Activated T-helper 2 cell treated with anti-CD3 and anti-CD28 coated beads, Interferon-gamma antibody, Interleukin-2, Interleukin-4, amounts not matched to agents 10 μg/mL and 5 μg/mL and 100 μg/mL, durations not matched to agents 14 hours and 24 hours and 36 hours (primary cell): ENCODE results near the gene NMNAT1. TPM values are rescaled to one million over a fixed set of nuclear protein-coding genes. Genes with fewer than 3 reads are reported as not detected.
"Not testable (repeated sequence)": the region's sequence is repeated elsewhere in the genome, so short reads cannot be mapped to it uniquely, and the experiment has no call there.

Experiments
- DNase-seq: peaks from one replicate; pipeline ENCODE4 v3.0.0; 2021; ENCODE audit warnings: low spot score
- H3K27ac Mint-ChIP-seq: one replicate; pipeline ENCODE4 v1.8.0; 2021; ENCODE audit warnings: mixed read lengths
- H3K27me3 Mint-ChIP-seq: one replicate; pipeline ENCODE4 v1.8.0; 2021; ENCODE audit warnings: low read depth, mixed read lengths
- H3K36me3 Mint-ChIP-seq: one replicate; pipeline ENCODE4 v1.8.0; 2021; ENCODE audit warnings: low read depth, mixed read lengths
- H3K4me1 Mint-ChIP-seq: one replicate; pipeline ENCODE4 v1.8.0; 2021; ENCODE audit warnings: low read depth, mixed read lengths
- H3K4me3 Mint-ChIP-seq: one replicate; pipeline ENCODE4 v1.8.0; 2021; ENCODE audit warnings: low read depth, mild to moderate bottlenecking, moderate library complexity, mixed read lengths
- H3K9me3 Mint-ChIP-seq: one replicate; pipeline ENCODE4 v1.8.0; 2021; ENCODE audit warnings: mixed read lengths
- intact Hi-C: fragments of 100-400 bp; cut with micrococcal nuclease; formaldehyde crosslinking; loops from one replicate; pipeline ENCODE4 v1.15.1; 2023
- total RNA-seq: library from RNA; stranded (reverse); gene quantifications from 2 replicates; pipeline ENCODE4 v1.2.3, GENCODE V29; 2022

The NMNAT1 gene
- total RNA-seq, 1 donor from 2014 or later, result 6.8 TPM

DNA sequence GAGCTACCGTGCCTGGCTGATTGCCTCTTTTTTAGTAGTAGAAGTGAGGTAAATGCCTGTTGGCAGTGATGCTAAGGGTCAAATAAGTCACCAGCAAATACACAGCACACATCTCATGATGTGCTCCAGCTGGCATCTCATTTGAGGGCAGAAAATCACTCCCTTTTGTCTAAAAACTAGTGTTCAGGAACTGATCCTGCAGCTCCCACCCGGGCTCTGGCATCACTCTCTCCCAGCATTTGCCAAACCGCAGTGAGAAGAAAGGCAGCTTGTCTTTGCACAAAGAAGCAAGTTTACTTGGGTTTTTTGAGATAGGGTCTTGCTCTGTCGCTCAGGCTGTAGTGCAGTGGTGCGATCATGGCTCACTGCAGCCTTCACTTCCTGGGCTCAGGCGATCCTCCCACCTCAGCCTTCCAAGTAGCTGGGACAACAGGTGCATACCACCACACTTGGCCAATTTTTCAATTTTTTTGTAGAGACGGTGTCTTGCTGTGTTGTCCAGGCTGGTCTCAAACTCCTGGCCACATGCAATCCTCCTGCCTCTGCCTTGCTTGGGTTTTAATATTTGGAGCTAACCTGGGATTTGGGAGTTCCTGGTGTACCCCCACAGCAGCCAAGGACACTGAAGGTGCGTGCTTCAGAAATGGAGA is 57.9 kb downstream of the NMNAT1 start:
- H3K4me1 Mint-ChIP-seq, result peaks cover 7% of the 10 kb centered on the region
- intact Hi-C loops, result no loop called here
- H3K27ac Mint-ChIP-seq, result no peak overlapping the region
- H3K4me3 Mint-ChIP-seq, result no peak overlapping the region
- H3K36me3 Mint-ChIP-seq, result no peaks in the 10 kb centered on the region
- H3K9me3 Mint-ChIP-seq, result no peaks in the 10 kb centered on the region
- peaks cover 28% of the 10 kb centered on the region for H3K27me3 Mint-ChIP-seq
- DNase-seq, result no peak

DNA sequence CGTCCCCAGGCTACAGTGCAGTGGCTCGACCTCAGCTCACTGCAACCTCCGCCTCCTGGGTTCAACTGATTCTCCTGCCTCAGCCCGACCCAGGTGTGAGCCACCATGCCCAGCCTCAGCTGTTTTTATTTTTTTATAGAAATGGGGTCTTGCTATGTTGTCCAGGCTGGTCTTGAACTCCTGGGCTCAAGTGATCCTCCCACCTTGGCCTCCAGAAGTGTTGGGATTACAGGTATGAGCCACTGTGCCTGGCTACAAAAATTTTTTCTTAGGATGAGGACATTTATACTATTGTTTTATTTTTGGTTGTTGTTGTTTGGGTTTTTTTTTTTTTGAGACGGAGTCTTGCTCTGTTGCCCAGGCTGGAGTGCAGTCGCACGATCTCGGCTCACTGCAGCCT is 62.0 kb downstream of the NMNAT1 start:
- H3K9me3 Mint-ChIP-seq, intact Hi-C loops, DNase-seq, H3K36me3 Mint-ChIP-seq, H3K4me3 Mint-ChIP-seq, H3K27ac Mint-ChIP-seq, H3K4me1 Mint-ChIP-seq: not testable (repeated sequence)
- H3K27me3 Mint-ChIP-seq, result peaks cover 11% of the 10 kb centered on the region

DNA sequence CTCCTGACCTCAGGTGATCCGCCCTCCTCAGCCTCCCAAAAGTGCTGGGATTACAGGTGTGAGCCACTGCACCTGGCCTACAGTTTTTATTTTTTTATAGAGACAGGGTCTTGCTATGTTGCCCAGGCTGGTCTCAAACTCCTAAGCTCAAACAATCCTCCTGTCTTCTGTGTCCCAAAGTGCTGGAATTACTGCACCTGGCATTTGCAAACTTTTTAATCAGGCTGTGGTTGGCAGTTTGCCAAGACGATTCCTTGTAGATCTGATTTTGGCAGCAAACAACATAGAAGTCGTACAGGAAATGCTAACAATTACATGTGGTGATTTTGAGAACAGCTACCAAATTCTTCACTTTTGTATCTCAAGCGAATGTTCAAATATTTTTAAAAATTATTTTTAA is 63.9 kb downstream of the NMNAT1 start:
- H3K27me3 Mint-ChIP-seq, result peaks cover 3% of the 10 kb centered on the region
- H3K27ac Mint-ChIP-seq, result no peak overlapping the region
- no peaks in the 10 kb centered on the region for H3K9me3 Mint-ChIP-seq
- no peak for DNase-seq
- no peaks in the 10 kb centered on the region for H3K4me1 Mint-ChIP-seq
- no peaks in the 10 kb centered on the region for H3K36me3 Mint-ChIP-seq
- intact Hi-C loops, result no loop called here
- H3K4me3 Mint-ChIP-seq, result no peak overlapping the region

DNA sequence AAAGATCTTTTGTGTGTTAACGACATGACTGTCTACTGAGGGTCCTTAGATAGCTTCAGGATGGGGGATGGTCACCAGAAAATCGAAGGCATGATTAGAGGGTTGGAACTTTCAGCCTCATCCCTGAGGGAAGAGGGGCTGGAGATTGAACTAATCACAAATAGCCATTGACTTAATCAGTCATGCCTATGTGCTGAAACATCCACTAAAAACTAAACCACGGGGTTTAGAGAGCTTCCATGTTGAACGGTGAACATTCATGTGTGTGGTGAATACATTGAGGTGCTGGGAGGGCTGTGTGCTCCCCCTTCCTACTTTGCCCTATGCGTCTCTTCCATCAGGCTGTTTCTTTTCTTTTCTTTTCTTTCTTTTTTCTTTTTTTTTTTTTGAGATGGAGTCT is 70.7 kb downstream of the NMNAT1 start:
- Mint-ChIP-seq H3K4me3 (no peak overlapping the region), H3K4me1 (no peaks in the 10 kb centered on the region), H3K27ac (no peak overlapping the region), H3K9me3 (no peaks in the 10 kb centered on the region), H3K27me3 (no peaks in the 10 kb centered on the region), H3K36me3 (no peaks in the 10 kb centered on the region)
- no peak for DNase-seq
- intact Hi-C loops, result no loop called here

DNA sequence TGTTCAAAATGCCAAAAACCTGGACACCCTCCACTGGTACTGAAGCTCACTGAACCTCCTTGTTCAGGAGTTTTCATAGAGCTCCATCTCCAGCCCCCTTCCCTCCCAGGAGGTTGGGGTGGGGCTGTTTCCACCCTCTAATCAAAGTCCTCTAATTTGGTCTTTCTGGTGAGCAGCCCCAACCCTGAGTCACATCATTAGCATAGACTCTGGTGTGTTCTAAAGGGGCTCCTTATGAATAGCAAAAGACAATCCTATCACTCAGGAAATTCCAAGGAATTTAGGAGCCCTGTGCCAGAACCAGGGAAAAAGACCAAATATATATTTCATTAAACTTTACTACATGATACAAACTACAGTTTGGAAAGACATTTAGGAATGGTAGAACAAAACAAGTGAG is 76.3 kb downstream of the NMNAT1 start:
- DNase-seq, result no peak
- no peak overlapping the region for H3K4me3 Mint-ChIP-seq
- peaks cover 1% of the 10 kb centered on the region for H3K27me3 Mint-ChIP-seq
- no peaks in the 10 kb centered on the region for H3K4me1 Mint-ChIP-seq
- no peaks in the 10 kb centered on the region for H3K9me3 Mint-ChIP-seq
- H3K36me3 Mint-ChIP-seq, result no peaks in the 10 kb centered on the region
- intact Hi-C loops, result no loop called here
- H3K27ac Mint-ChIP-seq, result no peak overlapping the region

DNA sequence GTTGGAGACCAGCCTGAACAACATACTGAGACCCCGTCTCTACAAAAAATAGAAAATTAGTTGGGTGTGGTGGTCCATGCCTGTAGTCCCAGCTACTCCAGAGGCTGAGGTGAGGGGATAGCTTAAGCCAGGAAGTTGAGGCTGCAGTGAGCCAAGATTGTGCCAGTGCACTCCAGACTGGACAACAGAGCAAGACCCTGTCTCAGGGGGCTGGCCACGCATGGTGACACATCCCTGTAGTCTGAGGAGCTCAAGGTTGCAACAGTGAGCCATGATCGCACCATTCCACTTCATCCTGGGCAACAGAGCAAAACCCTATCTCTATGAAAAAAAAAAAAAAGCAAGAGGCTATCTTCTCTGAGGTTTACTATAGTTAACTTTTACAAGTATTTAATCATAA is 76.8 kb downstream of the NMNAT1 start:
- no peak overlapping the region for H3K27ac Mint-ChIP-seq
- peaks cover 1% of the 10 kb centered on the region for H3K27me3 Mint-ChIP-seq
- intact Hi-C loops, result no loop called here
- no peaks in the 10 kb centered on the region for H3K36me3 Mint-ChIP-seq
- no peaks in the 10 kb centered on the region for H3K4me1 Mint-ChIP-seq
- no peaks in the 10 kb centered on the region for H3K9me3 Mint-ChIP-seq
- no peak overlapping the region for H3K4me3 Mint-ChIP-seq
- no peak for DNase-seq

DNA sequence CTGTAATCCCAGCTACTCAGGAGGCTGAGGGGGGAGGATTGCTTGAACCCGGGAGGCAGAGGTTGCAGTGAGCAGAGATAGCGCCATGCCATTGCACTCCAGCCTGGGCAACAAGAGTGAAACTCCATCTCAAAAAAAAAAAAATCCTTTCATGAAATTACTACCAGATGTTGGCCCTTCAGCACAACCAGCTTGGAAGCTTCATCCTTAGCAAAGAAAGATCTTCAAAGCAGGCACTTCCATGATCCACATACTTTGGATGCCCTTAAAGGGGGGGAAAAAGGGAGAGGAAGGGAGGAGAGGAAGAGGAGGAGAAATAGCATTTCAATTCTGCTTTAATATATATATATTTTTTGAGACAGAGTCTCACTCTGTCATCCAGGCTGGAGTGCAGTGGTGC is 77.4 kb downstream of the NMNAT1 start:
- H3K36me3 Mint-ChIP-seq, DNase-seq, intact Hi-C loops, H3K9me3 Mint-ChIP-seq, H3K4me1 Mint-ChIP-seq, H3K27me3 Mint-ChIP-seq, H3K4me3 Mint-ChIP-seq, H3K27ac Mint-ChIP-seq: not testable (repeated sequence)

DNA sequence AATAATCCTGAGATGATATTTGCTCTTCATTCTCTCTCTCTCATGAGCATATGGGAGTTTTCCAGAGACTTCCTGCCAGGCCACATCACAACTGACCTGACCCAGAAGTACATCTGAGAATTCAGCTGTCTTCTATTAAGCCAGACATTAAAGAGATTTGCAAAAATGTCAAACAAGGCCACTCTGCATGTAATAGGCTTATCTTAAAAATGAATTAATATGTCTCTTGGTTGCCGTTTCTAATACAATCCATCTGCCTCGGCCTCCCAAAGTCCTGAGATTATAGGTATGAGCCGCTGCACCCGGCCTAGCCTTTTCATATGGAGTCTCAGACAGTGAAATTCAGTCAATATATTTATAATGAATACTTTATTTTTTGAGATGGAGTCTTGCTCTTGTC is 78.7 kb downstream of the NMNAT1 start:
- intact Hi-C loops, H3K4me1 Mint-ChIP-seq, DNase-seq, H3K36me3 Mint-ChIP-seq, H3K9me3 Mint-ChIP-seq, H3K27me3 Mint-ChIP-seq, H3K27ac Mint-ChIP-seq, H3K4me3 Mint-ChIP-seq: not testable (repeated sequence)

DNA sequence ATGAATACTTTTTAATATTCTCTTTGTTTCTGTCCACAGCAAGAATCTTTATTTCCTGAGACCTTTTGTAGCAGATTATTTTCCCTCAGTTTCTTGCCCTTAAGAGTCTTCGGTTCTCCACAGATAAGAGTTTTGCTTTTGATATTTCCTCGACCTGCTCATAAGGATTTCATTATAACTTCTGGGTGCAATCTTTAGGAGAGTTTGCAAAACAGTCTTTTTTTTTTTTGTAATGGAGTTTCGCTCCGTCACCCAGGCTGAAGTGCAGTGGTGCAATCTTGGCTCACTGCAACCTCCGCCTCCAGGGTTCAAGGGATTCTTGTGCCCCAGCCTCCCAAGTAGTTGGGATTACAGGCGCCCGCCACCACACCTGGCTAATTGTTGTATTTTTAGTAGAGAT is 79.4 kb downstream of the NMNAT1 start:
- Mint-ChIP-seq H3K4me1 (no peaks in the 10 kb centered on the region), H3K27me3 (peaks cover 1% of the 10 kb centered on the region), H3K27ac (no peak overlapping the region), H3K4me3 (no peak overlapping the region), H3K36me3 (no peaks in the 10 kb centered on the region), H3K9me3 (no peaks in the 10 kb centered on the region)
- DNase-seq, result no peak
- intact Hi-C loops, result no loop called here

DNA sequence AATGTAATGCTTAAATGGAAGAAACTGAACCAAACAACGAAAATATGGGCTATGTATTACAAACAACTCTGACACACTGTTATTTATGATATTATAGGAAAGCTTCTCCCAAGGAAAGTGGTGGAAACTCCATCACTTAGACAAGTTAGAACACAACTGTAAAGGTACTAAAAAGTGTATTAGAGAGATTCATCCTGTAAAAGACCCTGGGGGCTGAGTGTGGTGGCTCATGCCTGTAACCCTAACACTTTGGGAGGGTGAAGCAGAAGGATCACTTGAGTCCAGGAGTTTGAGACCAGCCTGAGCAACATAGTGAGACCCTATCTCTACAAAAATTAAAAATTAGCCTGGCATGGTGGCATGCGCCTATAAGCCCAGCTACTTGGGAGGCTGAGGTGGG is 82.1 kb downstream of the NMNAT1 start:
- intact Hi-C loops, result no loop called here
- H3K4me3 Mint-ChIP-seq, result no peak overlapping the region
- no peak for DNase-seq
- H3K9me3 Mint-ChIP-seq, result no peaks in the 10 kb centered on the region
- peaks cover 1% of the 10 kb centered on the region for H3K27me3 Mint-ChIP-seq
- H3K36me3 Mint-ChIP-seq, result no peaks in the 10 kb centered on the region
- H3K27ac Mint-ChIP-seq, result no peak overlapping the region
- H3K4me1 Mint-ChIP-seq, result no peaks in the 10 kb centered on the region

DNA sequence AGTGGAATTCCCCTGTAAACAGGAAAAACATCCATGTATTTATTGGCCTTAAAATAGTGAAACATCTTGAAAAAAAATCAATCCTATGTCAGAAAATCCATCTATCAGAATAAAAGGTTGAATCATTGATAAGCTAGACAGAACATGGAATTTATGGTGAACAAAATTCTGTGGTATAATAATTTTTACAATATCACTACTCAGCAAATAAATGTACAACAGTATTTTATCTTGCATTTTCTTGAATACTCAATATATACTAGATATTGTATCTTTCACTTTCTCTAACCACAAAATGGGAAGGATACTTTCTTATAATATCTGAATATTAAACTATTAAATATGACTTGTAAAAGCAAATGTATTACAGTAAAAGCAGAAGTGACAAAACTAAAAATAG is 83.8 kb downstream of the NMNAT1 start:
- H3K9me3 Mint-ChIP-seq, result no peaks in the 10 kb centered on the region
- H3K4me1 Mint-ChIP-seq, result peaks cover under 1% of the 10 kb centered on the region
- intact Hi-C loops, result no loop called here
- DNase-seq, result no peak
- no peak overlapping the region for H3K4me3 Mint-ChIP-seq
- peaks cover 1% of the 10 kb centered on the region for H3K27me3 Mint-ChIP-seq
- H3K36me3 Mint-ChIP-seq, result no peaks in the 10 kb centered on the region
- H3K27ac Mint-ChIP-seq, result no peak overlapping the region

DNA sequence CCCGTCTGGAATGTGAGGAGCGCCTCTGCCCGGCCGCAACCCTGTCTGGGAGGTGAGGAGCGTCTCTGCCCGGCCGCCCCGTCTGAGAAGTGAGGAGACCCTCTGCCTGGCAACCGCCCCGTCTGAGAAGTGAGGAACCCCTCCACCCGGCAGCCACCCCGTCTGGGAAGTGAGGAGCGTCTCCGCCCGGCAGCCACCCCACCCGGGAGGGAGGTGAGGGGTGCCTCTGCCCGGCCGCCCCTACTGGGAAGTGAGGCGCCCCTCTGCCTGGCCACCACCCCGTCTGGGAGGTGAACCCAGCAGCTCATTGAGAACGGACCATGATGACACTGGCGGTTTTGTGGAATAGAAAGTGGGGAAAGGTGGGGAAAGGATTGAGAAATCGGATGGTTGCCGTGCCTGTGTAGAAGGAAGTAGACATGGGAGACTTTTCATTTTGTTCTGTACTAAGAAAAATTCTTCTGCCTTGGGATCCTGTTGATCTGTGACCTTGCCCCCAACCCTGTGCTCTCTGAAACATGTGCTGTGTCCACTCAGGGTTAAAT is 85.8 kb downstream of the NMNAT1 start:
- H3K27ac Mint-ChIP-seq, H3K4me3 Mint-ChIP-seq, H3K9me3 Mint-ChIP-seq, intact Hi-C loops, H3K4me1 Mint-ChIP-seq, H3K36me3 Mint-ChIP-seq, H3K27me3 Mint-ChIP-seq, DNase-seq: not testable (repeated sequence)

DNA sequence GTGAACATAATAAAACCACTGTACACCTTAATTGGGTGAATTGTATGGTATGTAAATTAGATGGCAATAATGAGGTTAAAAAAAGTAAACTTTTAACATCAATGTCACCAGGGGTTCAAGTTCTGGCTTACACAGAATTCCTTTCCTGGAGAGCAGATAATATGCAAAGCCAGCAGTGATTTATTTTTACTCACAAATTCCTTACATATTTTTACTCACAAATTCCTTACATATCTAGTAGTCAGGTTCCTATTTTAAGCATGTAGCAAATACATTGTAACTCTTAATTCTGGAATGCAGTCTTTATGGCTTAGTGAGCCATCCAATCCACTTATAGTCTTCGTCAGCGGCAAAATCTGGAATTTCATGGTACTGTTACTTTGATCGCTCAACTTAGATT is 88.2 kb downstream of the NMNAT1 start:
- H3K9me3 Mint-ChIP-seq, result no peaks in the 10 kb centered on the region
- no peak overlapping the region for H3K27ac Mint-ChIP-seq
- no peak for DNase-seq
- H3K36me3 Mint-ChIP-seq, result no peaks in the 10 kb centered on the region
- H3K4me3 Mint-ChIP-seq, result no peak overlapping the region
- H3K27me3 Mint-ChIP-seq, result no peaks in the 10 kb centered on the region
- peaks cover 16% of the 10 kb centered on the region for H3K4me1 Mint-ChIP-seq
- intact Hi-C loops, result no loop called here
